ENCODE measurements around the gene COL26A1. TPM values are rescaled to one million over a fixed set of nuclear protein-coding genes. Genes with fewer than 3 reads are reported as not detected.

Gene COL26A1
- total RNA-seq, 1 donor from 2014 or later, result 7.8 TPM

GRCh38 chr7:101382937-101383336 lies 20.3 kb downstream of the COL26A1 start:
- Histone ChIP-seq H3K27me3 (ENCODE audit: control insufficient read depth in 3 of 3, insufficient read depth in 3 of 3, low read length in 3 of 3) (peaks cover 3 to 11% (median 4%) of the 10 kb centered on the region in 3 donors), H3K4me3 (ENCODE audit: low read length in 3 of 3) (no peak overlapping the region), H3K27ac (ENCODE audit: low read depth, low read length) (no peak overlapping the region), H3K4me1 (ENCODE audit: control insufficient read depth in 3 of 3, insufficient read depth in 3 of 3, low read length in 3 of 3) (peaks cover 7 to 9% (median 7%) of the 10 kb centered on the region in 3 donors), H3K36me3 (ENCODE audit: control insufficient read depth in 3 of 3, insufficient read depth in 3 of 3, low read length in 3 of 3) (no peaks in the 10 kb centered on the region), H3K9me3 (ENCODE audit: control insufficient read depth in 3 of 3, low read length in 3 of 3) (no peaks in the 10 kb centered on the region), H3K9ac (ENCODE audit: low read depth in 1 of 3, low read length in 3 of 3) (no peak overlapping the region)

GRCh38 chr7:101386177-101386557 lies 23.5 kb downstream of the COL26A1 start:
- no peak overlapping the region for H3K4me3 ChIP-seq (ENCODE audit: low read length in 3 of 3)
- peaks cover 5 to 7% (median 7%) of the 10 kb centered on the region in 3 donors for H3K4me1 ChIP-seq (ENCODE audit: control insufficient read depth in 3 of 3, insufficient read depth in 3 of 3, low read length in 3 of 3)
- H3K9ac ChIP-seq (ENCODE audit: low read depth in 1 of 3, low read length in 3 of 3), result no peak overlapping the region

GRCh38 chr7:101386558-101387231 lies 24.0 kb downstream of the COL26A1 start:
- H3K4me1 ChIP-seq (ENCODE audit: control insufficient read depth in 3 of 3, insufficient read depth in 3 of 3, low read length in 3 of 3), result peaks cover 5 to 7% (median 7%) of the 10 kb centered on the region in 3 donors
- H3K27ac ChIP-seq (ENCODE audit: low read depth, low read length), result no peak overlapping the region
- H3K9ac ChIP-seq (ENCODE audit: low read depth in 1 of 3, low read length in 3 of 3), result no peak overlapping the region
- no peaks in the 10 kb centered on the region for H3K9me3 ChIP-seq (ENCODE audit: control insufficient read depth in 3 of 3, low read length in 3 of 3)
- no peaks in the 10 kb centered on the region for H3K36me3 ChIP-seq (ENCODE audit: control insufficient read depth in 3 of 3, insufficient read depth in 3 of 3, low read length in 3 of 3)
- H3K27me3 ChIP-seq (ENCODE audit: control insufficient read depth in 3 of 3, insufficient read depth in 3 of 3, low read length in 3 of 3), result peaks cover 4 to 8% (median 6%) of the 10 kb centered on the region in 3 donors
- no peak overlapping the region for H3K4me3 ChIP-seq (ENCODE audit: low read length in 3 of 3)

More at GRCh38 chr7:101386177-101386557, 23.5 kb downstream of the COL26A1 start:
- Histone ChIP-seq H3K9me3 (ENCODE audit: control insufficient read depth in 3 of 3, low read length in 3 of 3) (no peaks in the 10 kb centered on the region), H3K27me3 (ENCODE audit: control insufficient read depth in 3 of 3, insufficient read depth in 3 of 3, low read length in 3 of 3) (peaks cover 4 to 8% (median 6%) of the 10 kb centered on the region in 3 donors), H3K27ac (ENCODE audit: low read depth, low read length) (no peak overlapping the region), H3K36me3 (ENCODE audit: control insufficient read depth in 3 of 3, insufficient read depth in 3 of 3, low read length in 3 of 3) (no peaks in the 10 kb centered on the region)

- Histone ChIP-seq H3K27ac (ENCODE audit: low read depth, low read length) (no peak overlapping the region), H3K9me3 (ENCODE audit: control insufficient read depth in 3 of 3, low read length in 3 of 3) (no peaks in the 10 kb centered on the region), H3K4me1 (ENCODE audit: control insufficient read depth in 3 of 3, insufficient read depth in 3 of 3, low read length in 3 of 3) (peaks cover 5 to 7% (median 7%) of the 10 kb centered on the region in 3 donors), H3K36me3 (ENCODE audit: control insufficient read depth in 3 of 3, insufficient read depth in 3 of 3, low read length in 3 of 3) (no peaks in the 10 kb centered on the region), H3K27me3 (ENCODE audit: control insufficient read depth in 3 of 3, insufficient read depth in 3 of 3, low read length in 3 of 3) (peaks cover 4 to 17% (median 10%) of the 10 kb centered on the region in 3 donors), H3K9ac (ENCODE audit: low read depth in 1 of 3, low read length in 3 of 3) (no peak overlapping the region), H3K4me3 (ENCODE audit: low read length in 3 of 3) (no peak overlapping the region)
Measured at GRCh38 chr7:101390901-101391301, 28.2 kb downstream of the COL26A1 start.

GRCh38 chr7:101391991-101392390 lies 29.3 kb downstream of the COL26A1 start:
- peaks cover 3 to 17% (median 13%) of the 10 kb centered on the region in 3 donors for H3K27me3 ChIP-seq (ENCODE audit: control insufficient read depth in 3 of 3, insufficient read depth in 3 of 3, low read length in 3 of 3)
- no peaks in the 10 kb centered on the region for H3K36me3 ChIP-seq (ENCODE audit: control insufficient read depth in 3 of 3, insufficient read depth in 3 of 3, low read length in 3 of 3)
- H3K4me3 ChIP-seq (ENCODE audit: low read length in 3 of 3), result no peak overlapping the region
- no peaks in the 10 kb centered on the region for H3K9me3 ChIP-seq (ENCODE audit: control insufficient read depth in 3 of 3, low read length in 3 of 3)
- no peak overlapping the region for H3K27ac ChIP-seq (ENCODE audit: low read depth, low read length)
- peaks cover 0 to under 1% (median under 1%) of the 10 kb centered on the region in 3 donors for H3K4me1 ChIP-seq (ENCODE audit: control insufficient read depth in 3 of 3, insufficient read depth in 3 of 3, low read length in 3 of 3)
- H3K9ac ChIP-seq (ENCODE audit: low read depth in 1 of 3, low read length in 3 of 3), result no peak overlapping the region

GRCh38 chr7:101393865-101394264 lies 31.2 kb downstream of the COL26A1 start:
- H3K9me3 ChIP-seq (ENCODE audit: control insufficient read depth in 3 of 3, low read length in 3 of 3), result no peaks in the 10 kb centered on the region
- peaks cover 3 to 30% (median 24%) of the 10 kb centered on the region in 3 donors for H3K27me3 ChIP-seq (ENCODE audit: control insufficient read depth in 3 of 3, insufficient read depth in 3 of 3, low read length in 3 of 3)
- H3K4me3 ChIP-seq (ENCODE audit: low read length in 3 of 3), result no peak overlapping the region
- no peak overlapping the region for H3K9ac ChIP-seq (ENCODE audit: low read depth in 1 of 3, low read length in 3 of 3)
- H3K4me1 ChIP-seq (ENCODE audit: control insufficient read depth in 3 of 3, insufficient read depth in 3 of 3, low read length in 3 of 3), result no peaks in the 10 kb centered on the region
- no peak overlapping the region for H3K27ac ChIP-seq (ENCODE audit: low read depth, low read length)
- no peaks in the 10 kb centered on the region for H3K36me3 ChIP-seq (ENCODE audit: control insufficient read depth in 3 of 3, insufficient read depth in 3 of 3, low read length in 3 of 3)

GRCh38 chr7:101395376-101395775 lies 32.7 kb downstream of the COL26A1 start:
- no peaks in the 10 kb centered on the region for H3K36me3 ChIP-seq (ENCODE audit: control insufficient read depth in 3 of 3, insufficient read depth in 3 of 3, low read length in 3 of 3)
- no peak overlapping the region for H3K27ac ChIP-seq (ENCODE audit: low read depth, low read length)
- no peaks in the 10 kb centered on the region for H3K9me3 ChIP-seq (ENCODE audit: control insufficient read depth in 3 of 3, low read length in 3 of 3)
- no peak overlapping the region for H3K9ac ChIP-seq (ENCODE audit: low read depth in 1 of 3, low read length in 3 of 3)
- H3K4me3 ChIP-seq (ENCODE audit: low read length in 3 of 3), result no peak overlapping the region
- no peaks in the 10 kb centered on the region for H3K4me1 ChIP-seq (ENCODE audit: control insufficient read depth in 3 of 3, insufficient read depth in 3 of 3, low read length in 3 of 3)
- H3K27me3 ChIP-seq (ENCODE audit: control insufficient read depth in 3 of 3, insufficient read depth in 3 of 3, low read length in 3 of 3), result peaks cover 3 to 32% (median 30%) of the 10 kb centered on the region in 3 donors

GRCh38 chr7:101397243-101397642 lies 34.6 kb downstream of the COL26A1 start:
- Histone ChIP-seq H3K9me3 (ENCODE audit: control insufficient read depth in 3 of 3, low read length in 3 of 3) (no peaks in the 10 kb centered on the region), H3K27ac (ENCODE audit: low read depth, low read length) (no peak overlapping the region), H3K9ac (ENCODE audit: low read depth in 1 of 3, low read length in 3 of 3) (no peak overlapping the region), H3K36me3 (ENCODE audit: control insufficient read depth in 3 of 3, insufficient read depth in 3 of 3, low read length in 3 of 3) (no peaks in the 10 kb centered on the region), H3K27me3 (ENCODE audit: control insufficient read depth in 3 of 3, insufficient read depth in 3 of 3, low read length in 3 of 3) (peaks cover 13 to 40% (median 40%) of the 10 kb centered on the region in 3 donors), H3K4me1 (ENCODE audit: control insufficient read depth in 3 of 3, insufficient read depth in 3 of 3, low read length in 3 of 3) (no peaks in the 10 kb centered on the region), H3K4me3 (ENCODE audit: low read length in 3 of 3) (no peak overlapping the region)

GRCh38 chr7:101397770-101398324 lies 35.2 kb downstream of the COL26A1 start:
- no peak overlapping the region for H3K4me3 ChIP-seq (ENCODE audit: low read length in 3 of 3)
- H3K9ac ChIP-seq (ENCODE audit: low read depth in 1 of 3, low read length in 3 of 3), result no peak overlapping the region
- no peaks in the 10 kb centered on the region for H3K36me3 ChIP-seq (ENCODE audit: control insufficient read depth in 3 of 3, insufficient read depth in 3 of 3, low read length in 3 of 3)
- H3K27me3 ChIP-seq (ENCODE audit: control insufficient read depth in 3 of 3, insufficient read depth in 3 of 3, low read length in 3 of 3), result peaks cover 13 to 40% (median 37%) of the 10 kb centered on the region in 3 donors
- H3K9me3 ChIP-seq (ENCODE audit: control insufficient read depth in 3 of 3, low read length in 3 of 3), result no peaks in the 10 kb centered on the region
- no peaks in the 10 kb centered on the region for H3K4me1 ChIP-seq (ENCODE audit: control insufficient read depth in 3 of 3, insufficient read depth in 3 of 3, low read length in 3 of 3)
- no peak overlapping the region for H3K27ac ChIP-seq (ENCODE audit: low read depth, low read length)
